ENCODE results near the gene USH1C. TPM values are rescaled to one million over a fixed set of nuclear protein-coding genes. Genes with fewer than 3 reads are reported as not detected.

USH1C gene
- total and polyA plus RNA-seq, 2 of the 13 experiments (the other 11 are each of a cell fraction or from before 2014, with no cell fraction given) = not detected

- TF ChIP-seq SOX6 (IDR thresholded peaks at IDR 0.05) (no peak), SOX6 (CRISPR knock-in tag; IDR thresholded peaks at IDR 0.05) (no peak), ATM (IDR thresholded peaks at IDR 0.05; ENCODE audit: borderline replicate concordance) (no peak), TCF7 (IDR thresholded peaks at IDR 0.05; ENCODE audit: low read depth) (no peak), HIC2 (CRISPR knock-in tag; IDR thresholded peaks at IDR 0.05; ENCODE audit: low read depth) (no peak), NFIC (IDR thresholded peaks at IDR 0.05; ENCODE audit: low read length) (no peak), ZFY (CRISPR knock-in tag; IDR thresholded peaks at IDR 0.05) (no peak), ZNF644 (CRISPR knock-in tag; IDR thresholded peaks at IDR 0.05; ENCODE audit: low read depth) (no peak), KLF13 (CRISPR knock-in tag; IDR thresholded peaks at IDR 0.05) (no peak), PLRG1 (conservative IDR thresholded peaks at IDR 0.05) (no peak), ZNF317 (CRISPR knock-in tag; IDR thresholded peaks at IDR 0.05) (no peak), HOXA7 (CRISPR knock-in tag; IDR thresholded peaks at IDR 0.05) (no peak), SIN3A (IDR thresholded peaks at IDR 0.05; ENCODE audit: borderline replicate concordance, low read depth, low read length) (no peak), SOX13 (IDR thresholded peaks at IDR 0.05) (no peak), SOX13 (CRISPR knock-in tag; conservative IDR thresholded peaks at IDR 0.05 in 1 of 2, IDR thresholded peaks at IDR 0.05 in 1 of 2) (no peak), ZBTB34 (CRISPR knock-in tag; IDR thresholded peaks at IDR 0.05) (no peak)
- TF ChIP-seq, protein P1, sequence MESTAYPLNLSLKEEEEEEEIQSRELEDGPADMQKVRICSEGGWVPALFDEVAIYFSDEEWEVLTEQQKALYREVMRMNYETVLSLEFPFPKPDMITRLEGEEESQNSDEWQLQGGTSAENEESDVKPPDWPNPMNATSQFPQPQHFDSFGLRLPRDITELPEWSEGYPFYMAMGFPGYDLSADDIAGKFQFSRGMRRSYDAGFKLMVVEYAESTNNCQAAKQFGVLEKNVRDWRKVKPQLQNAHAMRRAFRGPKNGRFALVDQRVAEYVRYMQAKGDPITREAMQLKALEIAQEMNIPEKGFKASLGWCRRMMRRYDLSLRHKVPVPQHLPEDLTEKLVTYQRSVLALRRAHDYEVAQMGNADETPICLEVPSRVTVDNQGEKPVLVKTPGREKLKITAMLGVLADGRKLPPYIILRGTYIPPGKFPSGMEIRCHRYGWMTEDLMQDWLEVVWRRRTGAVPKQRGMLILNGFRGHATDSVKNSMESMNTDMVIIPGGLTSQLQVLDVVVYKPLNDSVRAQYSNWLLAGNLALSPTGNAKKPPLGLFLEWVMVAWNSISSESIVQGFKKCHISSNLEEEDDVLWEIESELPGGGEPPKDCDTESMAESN (CRISPR knock-in tag; conservative IDR thresholded peaks at IDR 0.05) = no peak
- Histone ChIP-seq H3K9ac (ENCODE audit: insufficient read depth, low read depth, low read length) (no peak overlapping the region), H2AFZ (ENCODE audit: low read length) (no peak overlapping the region), H3K4me1 (ENCODE audit: insufficient read depth, low read length) (peaks cover 8% of the 10 kb centered on the region), H3K9me3 (ENCODE audit: low read length) (no peaks in the 10 kb centered on the region), H3K36me3 (replicated peaks in 1 of 2; ENCODE audit: control insufficient read depth in 1 of 2, insufficient read depth in 2 of 2, low read length in 2 of 2) (no peaks in the 10 kb centered on the region), H3K27me3 (ENCODE audit: control insufficient read depth in 1 of 2, insufficient read depth in 2 of 2, low read length in 2 of 2) (peaks cover 0 to 20% of the 10 kb centered on the region in 2 experiments; a peak in 4 of 5 replicates), H3K27ac (ENCODE audit: extremely low read length, insufficient read depth, low read length) (no peak overlapping the region), H3K79me2 (ENCODE audit: insufficient read depth, low read length) (no peaks in the 10 kb centered on the region), H3K4me2 (ENCODE audit: low read depth, low read length) (no peak overlapping the region), H4K20me1 (ENCODE audit: insufficient read depth, low read length) (no peaks in the 10 kb centered on the region), H3K4me3 (replicated peaks in 1 of 3; ENCODE audit: insufficient read depth in 1 of 3, low read depth in 2 of 3, low read length in 3 of 3) (no peak overlapping the region)
- ChIA-PET CTCF (ENCODE audit: low intra/inter-chr PET ratio, low total read pairs) (no interaction called here), POLR2A (no interaction called here)
- no CpG with 5 or more reads among the region's 13 CpGs for WGBS (ENCODE audit: low lambda C conversion rate)
- intact Hi-C loops (cut with micrococcal nuclease; ENCODE audit: unreplicated experiment) (no loop called here), in situ Hi-C loops (cut with HindIII; ENCODE audit: extremely low pct_ligation_motif_present, low pct_unique_long_range_greater_than_20kb) (no loop called here)
- ATAC-seq = no peak
- no peak for DNase-seq (ENCODE audit: low spot score)
- BruUV-seq (replicated peaks) = no TSS peak
- no peak for FAIRE-seq
Observed at GRCh38 chr11:17526326-17526725, 17.9 kb downstream of the USH1C start.
